Nephron (organoid): ENCODE results near the gene TRABD.
"Not testable (repeated sequence)": the region's sequence is repeated elsewhere in the genome, so short reads cannot be mapped to it uniquely, and the experiment has no call there.

ENCODE experiments used
- H3K27ac Mint-ChIP-seq, 3 experiments: 2 replicates each; pipeline ENCODE4 v1.8.0; 2020; ENCODE audit warnings: mixed read lengths in 3 of 3, mild to moderate bottlenecking in 2 of 3, moderate library complexity in 1 of 3
- H3K27me3 Mint-ChIP-seq: 2 replicates; pipeline ENCODE4 v1.8.0; 2021; ENCODE audit warnings: low read depth, mild to moderate bottlenecking, moderate library complexity, mixed read lengths
- H3K36me3 Mint-ChIP-seq: 2 replicates; pipeline ENCODE4 v1.8.0; 2020; ENCODE audit warnings: low read depth, mixed read lengths
- H3K4me1 Mint-ChIP-seq: 2 replicates; pipeline ENCODE4 v1.8.0; 2020; ENCODE audit warnings: mixed read lengths
- H3K4me3 Mint-ChIP-seq, 3 experiments: 2 replicates each; pipeline ENCODE4 v1.8.0; 2020; ENCODE audit warnings: mild to moderate bottlenecking in 3 of 3, mixed read lengths in 3 of 3, moderate library complexity in 2 of 3
- H3K9me3 Mint-ChIP-seq: 2 replicates; pipeline ENCODE4 v1.8.0; 2020; ENCODE audit warnings: mixed read lengths
- CTCF ChIP-seq, 3 experiments: fragments of 200-600 bp; sonication (generic); IDR thresholded peaks; one replicate each; pipeline ENCODE4 v1.5.0; 2021; ENCODE audit warnings: antibody characterized with exemption in 3 of 3; ENCODE audit not compliant: unreplicated experiment in 3 of 3

Gene TRABD

GRCh38 chr22:50201191-50202129 is 15.7 kb downstream of the TRABD start:
- Mint-ChIP-seq H3K4me1 (peaks cover 18% of the 10 kb centered on the region), H3K9me3 (no peaks in the 10 kb centered on the region), H3K4me3 (peak overlapping the region; percentile 93 to 94 (median 93)), H3K36me3 (peaks cover 26% of the 10 kb centered on the region), H3K27me3 (peaks cover 7% of the 10 kb centered on the region), H3K27ac (peak overlapping the region; percentile 40 to 87 (median 86))
- no peak for TF ChIP-seq CTCF (IDR thresholded peaks at IDR 0.05; ENCODE audit: unreplicated experiment in 3 of 3)

- TF ChIP-seq CTCF (IDR thresholded peaks at IDR 0.05; ENCODE audit: unreplicated experiment in 3 of 3), result no peak
- Mint-ChIP-seq H3K9me3 (no peaks in the 10 kb centered on the region), H3K27ac (peak overlapping the region; percentile 40 to 87 (median 86)), H3K4me3 (peak overlapping the region; percentile 93 to 94 (median 93)), H3K4me1 (peaks cover 20% of the 10 kb centered on the region), H3K36me3 (peaks cover 27% of the 10 kb centered on the region), H3K27me3 (peaks cover 7% of the 10 kb centered on the region)
These were observed 16.5 kb downstream of the TRABD start for GRCh38 chr22:50202130-50202666.

DNA sequence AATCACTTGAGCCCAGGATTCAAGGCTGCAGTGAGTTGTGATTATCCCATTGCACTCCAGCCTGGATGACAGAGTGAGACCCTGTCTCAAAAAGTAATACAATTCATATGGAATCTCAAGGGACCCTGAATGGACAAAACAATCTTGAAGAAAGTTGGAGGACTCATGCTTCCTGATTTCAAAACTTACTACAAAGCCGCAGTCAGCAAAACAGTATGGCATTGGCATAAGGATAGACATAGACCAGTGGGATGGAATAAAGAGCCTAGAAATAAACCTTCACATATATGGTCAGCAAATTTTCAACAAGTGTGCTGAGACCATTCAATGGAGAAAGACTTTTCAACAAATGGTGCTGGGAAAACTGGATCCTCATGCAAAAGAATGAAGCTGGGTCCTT is 17.6 kb downstream of the TRABD start:
- peaks cover 7% of the 10 kb centered on the region for H3K27me3 Mint-ChIP-seq
- H3K9me3 Mint-ChIP-seq, result no peaks in the 10 kb centered on the region
- peak overlapping the region in 2 of 3 experiments; percentile 30 to 43 for H3K4me3 Mint-ChIP-seq
- H3K4me1 Mint-ChIP-seq, result peaks cover 22% of the 10 kb centered on the region
- H3K36me3 Mint-ChIP-seq, result peaks cover 27% of the 10 kb centered on the region
- no peak overlapping the region for H3K27ac Mint-ChIP-seq
- no peak for TF ChIP-seq CTCF (IDR thresholded peaks at IDR 0.05; ENCODE audit: unreplicated experiment in 3 of 3)

DNA sequence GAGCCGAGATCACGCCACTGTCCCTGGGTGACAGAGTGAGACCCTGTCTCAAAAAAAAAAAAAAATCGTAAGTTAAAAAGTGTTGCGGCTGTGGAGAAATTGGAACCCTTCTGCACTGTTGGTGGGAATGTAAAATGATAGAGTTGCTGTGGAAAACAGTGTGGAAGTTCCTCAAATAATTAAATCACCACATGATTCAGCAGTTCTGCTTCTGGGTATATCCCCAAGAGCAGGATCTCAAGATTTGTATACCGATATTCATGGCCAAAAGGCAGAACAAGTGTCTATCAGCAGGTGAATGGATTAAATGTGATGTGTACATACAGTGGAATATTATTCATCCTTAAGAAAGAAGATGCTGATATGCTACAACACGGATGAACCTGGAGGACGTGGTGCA is 18.9 kb downstream of the TRABD start:
- no peak for TF ChIP-seq CTCF (IDR thresholded peaks at IDR 0.05; ENCODE audit: unreplicated experiment in 3 of 3)
- Mint-ChIP-seq H3K4me3 (no peak overlapping the region), H3K36me3 (peaks cover 30% of the 10 kb centered on the region), H3K9me3 (no peaks in the 10 kb centered on the region), H3K27me3 (peaks cover 7% of the 10 kb centered on the region), H3K27ac (no peak overlapping the region), H3K4me1 (peaks cover 25% of the 10 kb centered on the region)

DNA sequence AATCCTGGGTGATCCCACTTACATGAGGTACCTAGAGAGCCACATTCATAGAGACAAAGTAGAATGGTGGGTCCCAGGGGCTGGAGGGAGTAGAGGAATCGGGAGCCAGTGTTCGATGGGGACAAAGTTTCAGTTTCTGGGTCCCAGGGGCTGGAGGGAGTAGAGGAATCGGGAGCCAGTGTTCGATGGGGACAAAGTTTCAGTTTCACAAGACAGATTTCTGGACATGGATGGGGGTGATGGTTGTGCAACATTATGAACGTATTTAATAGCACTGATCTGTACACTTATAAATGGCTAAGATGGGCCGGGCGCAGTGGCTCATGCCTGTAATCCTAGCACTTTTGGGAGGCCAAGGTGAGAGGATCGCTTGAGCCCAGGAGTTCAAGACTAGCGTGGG is 19.3 kb downstream of the TRABD start:
- not testable (repeated sequence) for H3K27me3 Mint-ChIP-seq, H3K27ac Mint-ChIP-seq, H3K9me3 Mint-ChIP-seq
- peak overlapping the region in 2 of 3 experiments; percentile 37 to 57 for H3K4me3 Mint-ChIP-seq
- H3K36me3 Mint-ChIP-seq, result peaks cover 35% of the 10 kb centered on the region
- H3K4me1 Mint-ChIP-seq, result peaks cover 29% of the 10 kb centered on the region

DNA sequence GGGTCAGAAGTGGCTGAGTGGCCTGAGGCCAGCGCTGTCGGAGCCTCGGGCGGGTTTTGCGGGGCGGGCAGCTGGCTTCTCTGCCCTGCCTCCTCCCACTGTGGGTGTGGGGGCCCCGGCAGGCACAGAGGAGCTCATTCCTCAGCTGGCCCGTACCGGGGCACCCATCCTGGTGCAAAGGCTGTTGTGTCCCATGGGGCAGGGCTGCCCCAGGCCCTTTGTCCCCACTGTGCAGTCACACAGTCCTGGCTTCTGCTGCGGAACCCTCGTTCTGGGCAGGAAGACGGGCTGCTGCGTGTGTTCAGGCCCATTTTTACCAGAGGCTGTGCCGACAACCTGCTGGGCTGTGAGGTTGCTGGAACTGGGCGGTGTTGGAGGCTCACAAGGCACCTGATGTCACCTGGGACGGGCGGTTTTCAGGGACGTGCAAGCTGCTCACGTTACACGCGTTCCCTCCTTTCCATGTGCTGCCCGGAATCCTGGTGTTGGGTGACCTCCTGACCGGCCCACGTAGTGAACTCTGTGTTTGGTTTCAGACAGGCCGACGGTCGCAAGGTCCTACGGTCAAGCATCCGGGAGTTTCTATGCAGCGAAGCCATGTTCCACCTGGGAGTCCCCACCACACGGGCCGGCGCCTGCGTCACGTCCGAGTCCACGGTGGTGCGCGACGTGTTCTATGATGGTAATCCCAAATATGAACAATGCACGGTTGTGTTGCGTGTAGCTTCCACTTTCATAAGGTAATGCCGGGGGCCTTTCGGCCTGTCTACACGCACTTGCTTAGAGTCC is 20.3 kb downstream of the TRABD start:
- Mint-ChIP-seq H3K27me3 (peaks cover 7% of the 10 kb centered on the region), H3K27ac (no peak overlapping the region), H3K36me3 (peaks cover 36% of the 10 kb centered on the region), H3K9me3 (no peaks in the 10 kb centered on the region), H3K4me3 (peak overlapping the region in 1 of 3 experiments; percentile 23), H3K4me1 (peaks cover 30% of the 10 kb centered on the region)
- TF ChIP-seq CTCF (IDR thresholded peaks at IDR 0.05; ENCODE audit: unreplicated experiment in 3 of 3), result no peak
